Type B pancreatic cell (in vitro differentiated cells): ENCODE measurements around the gene NUMB. TPM values are rescaled to one million over a fixed set of nuclear protein-coding genes. Genes with fewer than 3 reads are reported as not detected.
A peak's percentile ranks its signal among the peaks of the same experiment; 100 is the strongest.

Experiments used
- DNase-seq: peaks from one replicate; pipeline ENCODE4 v3.0.0; 2021; ENCODE audit warnings: mixed read lengths; ENCODE audit not compliant: unreplicated experiment; ENCODE audit errors: extremely low spot score
- H3K27ac Mint-ChIP-seq: 2 replicates; pipeline ENCODE4 v1.8.0; 2021; ENCODE audit warnings: mild to moderate bottlenecking, mixed read lengths
- H3K27me3 Mint-ChIP-seq: 2 replicates; pipeline ENCODE4 v1.8.0; 2021; ENCODE audit warnings: mixed read lengths
- H3K36me3 Mint-ChIP-seq: 2 replicates; pipeline ENCODE4 v1.8.0; 2021; ENCODE audit warnings: mixed read lengths
- H3K4me1 Mint-ChIP-seq: one replicate; pipeline ENCODE4 v1.8.0; 2021; ENCODE audit warnings: mixed read lengths; ENCODE audit not compliant: unreplicated experiment
- H3K4me3 Mint-ChIP-seq: 2 replicates; pipeline ENCODE4 v1.8.0; 2021; ENCODE audit warnings: mild to moderate bottlenecking, mixed read lengths
- H3K9me3 Mint-ChIP-seq: 2 replicates; pipeline ENCODE4 v1.8.0; 2021; ENCODE audit warnings: mixed read lengths
- total RNA-seq: library from RNA; stranded (reverse); gene quantifications from 2 replicates; pipeline ENCODE4 v1.2.1, GENCODE V29; 2021; ENCODE audit warnings: low replicate concordance
- TF ChIP-seq, protein P1 (sequence below): fragments of 200-600 bp; sonication (generic); conservative IDR thresholded peaks from 2 replicates; pipeline ENCODE4 v1.5.0; 2021; ENCODE audit warnings: antibody characterized with exemption, mild to moderate bottlenecking

NUMB gene
- total RNA-seq, 1 donor from 2014 or later = 64.5 TPM

DNA sequence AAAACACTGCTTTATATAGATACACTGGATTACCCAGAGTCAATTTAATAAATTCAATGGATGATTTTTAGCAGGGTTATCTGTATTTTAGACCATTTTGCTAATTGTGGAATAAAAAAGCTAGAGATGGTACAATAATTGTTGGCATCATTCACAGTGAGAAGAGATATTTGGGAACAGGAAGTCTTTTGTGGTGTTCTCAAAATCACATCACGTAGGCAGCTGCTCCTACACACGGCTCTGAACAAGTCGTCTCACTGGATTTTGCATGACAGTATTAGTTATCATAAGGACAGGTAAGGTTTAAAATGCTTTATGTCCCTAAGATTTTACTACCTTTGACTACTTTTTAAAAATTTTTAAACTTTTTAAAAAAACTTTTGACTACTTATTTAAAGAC lies 169.0 kb downstream of the NUMB start:
- H3K4me1 Mint-ChIP-seq = peaks cover 4% of the 10 kb centered on the region
- H3K9me3 Mint-ChIP-seq = no peaks in the 10 kb centered on the region
- DNase-seq = no peak
- peaks cover 27% of the 10 kb centered on the region for H3K36me3 Mint-ChIP-seq
- no peaks in the 10 kb centered on the region for H3K27me3 Mint-ChIP-seq
- H3K4me3 Mint-ChIP-seq = no peak overlapping the region
- H3K27ac Mint-ChIP-seq = no peak overlapping the region
- TF ChIP-seq, protein P1, sequence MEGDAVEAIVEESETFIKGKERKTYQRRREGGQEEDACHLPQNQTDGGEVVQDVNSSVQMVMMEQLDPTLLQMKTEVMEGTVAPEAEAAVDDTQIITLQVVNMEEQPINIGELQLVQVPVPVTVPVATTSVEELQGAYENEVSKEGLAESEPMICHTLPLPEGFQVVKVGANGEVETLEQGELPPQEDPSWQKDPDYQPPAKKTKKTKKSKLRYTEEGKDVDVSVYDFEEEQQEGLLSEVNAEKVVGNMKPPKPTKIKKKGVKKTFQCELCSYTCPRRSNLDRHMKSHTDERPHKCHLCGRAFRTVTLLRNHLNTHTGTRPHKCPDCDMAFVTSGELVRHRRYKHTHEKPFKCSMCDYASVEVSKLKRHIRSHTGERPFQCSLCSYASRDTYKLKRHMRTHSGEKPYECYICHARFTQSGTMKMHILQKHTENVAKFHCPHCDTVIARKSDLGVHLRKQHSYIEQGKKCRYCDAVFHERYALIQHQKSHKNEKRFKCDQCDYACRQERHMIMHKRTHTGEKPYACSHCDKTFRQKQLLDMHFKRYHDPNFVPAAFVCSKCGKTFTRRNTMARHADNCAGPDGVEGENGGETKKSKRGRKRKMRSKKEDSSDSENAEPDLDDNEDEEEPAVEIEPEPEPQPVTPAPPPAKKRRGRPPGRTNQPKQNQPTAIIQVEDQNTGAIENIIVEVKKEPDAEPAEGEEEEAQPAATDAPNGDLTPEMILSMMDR = no peak

DNA sequence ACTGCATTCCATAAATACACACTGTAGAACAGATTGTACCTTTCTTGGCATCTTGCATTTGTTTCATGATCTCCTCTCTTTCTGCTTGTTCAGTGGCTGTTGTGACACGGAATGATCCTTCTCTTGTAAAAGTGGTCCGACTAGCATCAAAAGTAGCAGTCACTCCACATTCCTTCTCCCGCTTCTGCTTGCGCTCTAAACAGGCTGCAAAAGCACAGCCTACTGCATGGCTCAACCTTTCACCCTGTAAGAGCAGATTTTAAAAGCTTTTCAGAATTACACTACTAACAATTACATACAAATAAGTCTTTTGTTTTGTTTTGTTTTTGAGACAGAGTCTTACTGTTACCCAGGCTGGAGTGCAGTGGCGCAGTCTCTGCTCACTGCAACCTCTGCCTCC lies 171.3 kb downstream of the NUMB start:
- no peak overlapping the region for H3K27ac Mint-ChIP-seq
- H3K4me3 Mint-ChIP-seq = no peak overlapping the region
- H3K4me1 Mint-ChIP-seq = peaks cover 9% of the 10 kb centered on the region
- peaks cover 16% of the 10 kb centered on the region for H3K36me3 Mint-ChIP-seq
- H3K27me3 Mint-ChIP-seq = no peaks in the 10 kb centered on the region
- DNase-seq = no peak
- TF ChIP-seq, protein P1 = no peak
- H3K9me3 Mint-ChIP-seq = no peaks in the 10 kb centered on the region

DNA sequence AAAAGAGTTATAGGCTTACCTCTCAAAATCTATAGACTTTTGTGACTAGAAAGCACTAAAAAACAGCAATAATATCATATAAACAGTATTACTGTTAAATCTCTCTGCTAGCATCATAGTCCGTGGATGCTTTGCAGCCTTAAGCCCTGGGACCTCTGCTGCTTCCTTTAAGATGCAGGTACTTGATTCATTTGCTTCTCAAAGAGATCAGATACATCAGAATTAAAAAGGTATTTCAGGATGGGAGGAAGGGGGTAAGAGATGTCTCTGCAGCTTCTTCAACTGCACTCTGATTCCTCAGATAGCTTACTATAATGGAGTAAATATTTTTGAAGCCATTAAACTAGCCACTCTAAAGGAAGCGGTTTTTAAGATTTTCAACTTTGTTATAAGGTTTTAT lies 171.7 kb downstream of the NUMB start:
- Mint-ChIP-seq H3K4me3 (no peak overlapping the region), H3K4me1 (peaks cover 9% of the 10 kb centered on the region), H3K9me3 (no peaks in the 10 kb centered on the region), H3K27me3 (no peaks in the 10 kb centered on the region), H3K27ac (no peak overlapping the region), H3K36me3 (peaks cover 19% of the 10 kb centered on the region)
- DNase-seq = no peak
- TF ChIP-seq, protein P1 = no peak

DNA sequence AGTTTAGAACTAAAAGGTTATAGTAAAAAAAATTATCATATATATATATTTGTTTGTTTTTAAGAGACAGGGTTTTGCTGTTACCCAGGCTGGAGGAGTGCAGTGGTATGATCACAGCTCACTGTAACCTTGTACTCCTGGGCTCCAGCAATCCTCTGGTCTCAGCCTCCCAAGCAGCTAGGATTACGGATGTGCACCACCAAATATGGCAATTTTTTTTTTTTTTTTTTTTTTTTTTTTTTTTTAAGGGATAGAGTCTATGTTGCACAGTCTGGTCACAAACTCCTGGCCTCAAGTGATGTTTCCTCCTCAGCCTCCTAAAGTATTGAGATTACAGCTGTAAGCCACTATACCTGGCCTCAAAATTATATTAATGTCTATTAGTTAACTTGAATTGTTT lies 172.4 kb downstream of the NUMB start:
- no peak for DNase-seq
- Mint-ChIP-seq H3K27me3 (no peaks in the 10 kb centered on the region), H3K4me3 (no peak overlapping the region), H3K9me3 (no peaks in the 10 kb centered on the region), H3K4me1 (peaks cover 9% of the 10 kb centered on the region), H3K36me3 (peaks cover 19% of the 10 kb centered on the region), H3K27ac (no peak overlapping the region)
- TF ChIP-seq, protein P1 = no peak

DNA sequence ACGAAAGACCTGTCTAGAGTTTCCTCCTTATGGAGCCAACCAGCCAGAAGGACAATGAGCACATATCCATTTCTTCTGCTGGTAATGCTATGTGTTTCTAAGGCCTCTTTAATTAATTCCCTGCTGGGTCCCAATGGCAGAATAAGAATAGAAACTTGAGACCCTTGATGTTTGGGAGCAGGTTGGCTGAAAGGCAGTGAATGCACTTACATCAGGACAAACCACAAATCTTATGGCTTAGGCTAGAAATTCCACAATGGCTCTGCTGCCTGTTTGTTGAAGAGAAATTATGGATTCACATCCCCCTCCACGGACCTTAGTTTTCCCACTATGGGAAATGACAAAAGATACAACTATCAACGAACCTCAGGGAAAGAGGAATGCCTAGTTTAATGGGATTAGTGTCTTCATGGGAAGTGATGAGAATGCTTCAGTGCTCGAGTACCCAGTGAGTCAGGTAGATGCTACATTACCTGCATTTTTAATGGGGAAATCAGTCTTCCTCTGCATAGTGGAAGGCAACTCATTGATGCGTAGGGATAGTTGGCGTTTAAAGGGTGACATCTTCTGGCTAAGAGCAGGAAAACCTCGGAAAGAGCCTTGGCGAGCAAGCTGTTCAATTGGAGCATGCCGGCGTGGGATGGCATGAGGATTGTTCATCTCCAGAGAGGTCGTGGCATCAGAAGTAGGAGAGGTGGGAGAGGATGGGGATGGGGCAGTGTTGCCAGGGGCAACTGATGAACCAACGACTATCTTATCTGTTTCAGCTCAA lies 174.6 kb downstream of the NUMB start:
- Mint-ChIP-seq H3K36me3 (peaks cover 18% of the 10 kb centered on the region), H3K27ac (no peak overlapping the region), H3K4me3 (no peak overlapping the region), H3K4me1 (peaks cover 6% of the 10 kb centered on the region), H3K9me3 (no peaks in the 10 kb centered on the region), H3K27me3 (no peaks in the 10 kb centered on the region)
- no peak for DNase-seq
- TF ChIP-seq, protein P1 = peak; percentile 57
